SK-N-SH (cell line): ENCODE measurements around the gene PTPRD. TPM values are rescaled to one million over a fixed set of nuclear protein-coding genes. Genes with fewer than 3 reads are reported as not detected.

Experiments used
- CTCF ChIA-PET: fragments of 300-600, 350-600 bp; formaldehyde crosslinking; extraction: SDS; loops from one replicate; lab custom pipeline; 2021; lab: Yijun Ruan, JAX
- POLR2A ChIA-PET: fragments of 350-600 bp; sonication (Branson Sonifier 250); formaldehyde crosslinking; extraction: SDS; loops from one replicate; lab custom pipeline; 2020; ENCODE audit warnings: antibody characterized with exemption, inconsistent platforms; lab: Yijun Ruan, JAX
- DNase-seq: peaks from one replicate; pipeline ENCODE4 v3.0.0; 2012
- H2AFZ ChIP-seq: fragments of 200-600 bp; sonication (generic); 2 replicates; pipeline ENCODE4 v1.8.1; 2016; ENCODE audit warnings: antibody characterized with exemption, mild to moderate bottlenecking, low read depth
- H3F3A ChIP-seq: fragments of 200-600 bp; sonication (generic); replicated peaks from 2 replicates; pipeline ENCODE3; 2016; ENCODE audit warnings: antibody characterized with exemption, mild to moderate bottlenecking; ENCODE audit not compliant: insufficient read depth
- H3K27ac ChIP-seq, 2 experiments: fragments of 200-500 bp in 1 of 2; fragments of 200-600 bp in 1 of 2; sonication (Bioruptor generic) in 1 of 2; sonication (generic), shearing (Covaris generic) in 1 of 2; 2 replicates each; pipeline versions ENCODE4 v1.5.1 to v1.6.1; 2014 to 2016; ENCODE audit warnings: low read depth in 2 of 2, inconsistent platforms in 1 of 2, low read length in 1 of 2, mild to moderate bottlenecking in 1 of 2, mixed read lengths in 1 of 2
- H3K27me3 ChIP-seq: fragments of 200-600 bp; sonication (generic), shearing (Covaris generic); 2 replicates; pipeline ENCODE4 v1.6.1; 2016; ENCODE audit warnings: mixed run types; ENCODE audit not compliant: insufficient read depth
- H3K36me3 ChIP-seq, 2 experiments: fragments of 200-500 bp in 1 of 2; fragments of 200-600 bp in 1 of 2; sonication (Bioruptor generic) in 1 of 2; sonication (generic) in 1 of 2; replicated peaks in 1 of 2; 2 replicates each; pipeline versions ENCODE3 to v1.5.1; 2014 to 2016; ENCODE audit warnings: low read length in 1 of 2, mild to moderate bottlenecking in 1 of 2; ENCODE audit not compliant: insufficient read depth in 2 of 2, control insufficient read depth in 1 of 2
- H3K4me1 ChIP-seq, 2 experiments: fragments of 200-500 bp in 1 of 2; fragments of 200-600 bp in 1 of 2; sonication (Bioruptor generic) in 1 of 2; sonication (generic), shearing (Covaris generic) in 1 of 2; 2 replicates each; pipeline versions ENCODE4 v1.5.1 to v1.6.1; 2014 to 2016; ENCODE audit warnings: low read depth in 1 of 2, low read length in 1 of 2, mixed run types in 1 of 2; ENCODE audit not compliant: insufficient read depth in 2 of 2, control insufficient read depth in 1 of 2
- H3K4me2 ChIP-seq: fragments of 200-600 bp; sonication (generic), shearing (Covaris generic); 2 replicates; pipeline ENCODE4 v1.6.1; 2017; ENCODE audit warnings: mixed run types
- H3K4me3 ChIP-seq, 2 experiments: fragments of 200-500 bp in 1 of 2; fragments of 200-600 bp in 1 of 2; sonication (Bioruptor generic) in 1 of 2; sonication (generic), shearing (Covaris generic) in 1 of 2; 2 replicates each; pipeline versions ENCODE4 v1.5.1 to v1.8.1; 2014 to 2016; ENCODE audit warnings: low read depth in 2 of 2, inconsistent platforms in 1 of 2, low read length in 1 of 2, mild to moderate bottlenecking in 1 of 2, mixed read lengths in 1 of 2, moderate library complexity in 1 of 2
- H3K79me2 ChIP-seq: fragments of 200-600 bp; sonication (generic); 2 replicates; pipeline ENCODE4 v1.8.1; 2017; ENCODE audit warnings: mild to moderate bottlenecking; ENCODE audit not compliant: insufficient read depth
- H3K9ac ChIP-seq: fragments of 200-600 bp; sonication (generic); 2 replicates; pipeline ENCODE4 v1.6.1; 2017; ENCODE audit warnings: mixed run types
- H3K9me2 ChIP-seq: fragments of 200-600 bp; sonication (generic); 2 replicates; pipeline ENCODE4 v1.6.1; 2017; ENCODE audit warnings: mixed run types
- H3K9me3 ChIP-seq: fragments of 200-600 bp; sonication (generic); 2 replicates; pipeline ENCODE4 v1.6.1; 2017; ENCODE audit warnings: mixed run types, mild to moderate bottlenecking, moderate library complexity
- H4K20me1 ChIP-seq: fragments of 200-600 bp; sonication (generic); 2 replicates; pipeline ENCODE4 v1.6.1; 2017; ENCODE audit warnings: mild to moderate bottlenecking, mixed run types; ENCODE audit not compliant: insufficient read depth
- ELF1 ChIP-seq: IDR thresholded peaks from 2 replicates; pipeline ENCODE4 v1.4.0; 2012
- EZH2phosphoT487 ChIP-seq: fragments of 200-600 bp; sonication (generic); IDR thresholded peaks from 2 replicates; pipeline ENCODE4 v1.6.1; 2017; ENCODE audit warnings: low read depth, mixed run types, mild to moderate bottlenecking, antibody characterized with exemption, moderate library complexity, borderline replicate concordance
- FOSL2 ChIP-seq: IDR thresholded peaks from 2 replicates; pipeline ENCODE4 v1.4.0; 2012; ENCODE audit warnings: low read depth, mild to moderate bottlenecking, moderate library complexity, borderline replicate concordance
- FOXJ3 ChIP-seq: sonication (generic); formaldehyde crosslinking; IDR thresholded peaks from 2 replicates; pipeline ENCODE4 v1.5.1; 2020; ENCODE audit warnings: mild to moderate bottlenecking, missing genetic modification reagents
- FOXM1 ChIP-seq: IDR thresholded peaks from 2 replicates; pipeline ENCODE4 v1.4.0; 2012; ENCODE audit warnings: low read depth, mild to moderate bottlenecking
- GABPA ChIP-seq: IDR thresholded peaks from 2 replicates; pipeline ENCODE4 v1.4.0; 2012; ENCODE audit warnings: low read depth, mild to moderate bottlenecking
- MXI1 ChIP-seq: IDR thresholded peaks from 2 replicates; pipeline ENCODE4 v1.6.1; 2012; ENCODE audit warnings: mild to moderate bottlenecking, low read depth, low read length, improper control_type of control experiment
- NFIC ChIP-seq: IDR thresholded peaks from 2 replicates; pipeline ENCODE4 v1.4.0; 2012; ENCODE audit warnings: borderline replicate concordance
- RCOR1 ChIP-seq: fragments of 150-350 bp; IDR thresholded peaks from 2 replicates; pipeline ENCODE4 v1.6.1; 2017; ENCODE audit warnings: antibody characterized with exemption, low read length
- RXRA ChIP-seq: IDR thresholded peaks from 2 replicates; pipeline ENCODE4 v1.4.0; 2012; ENCODE audit warnings: low read depth, mild to moderate bottlenecking, borderline replicate concordance
- TAF1 ChIP-seq: IDR thresholded peaks from 2 replicates; pipeline ENCODE4 v1.6.1; 2012; ENCODE audit warnings: low read depth, mild to moderate bottlenecking, low read length, moderate library complexity, borderline replicate concordance
- TCF12 ChIP-seq: IDR thresholded peaks from 2 replicates; pipeline ENCODE4 v1.4.0; 2012
- USF1 ChIP-seq: IDR thresholded peaks from 2 replicates; pipeline ENCODE4 v1.4.0; 2012; ENCODE audit warnings: low read depth, borderline replicate concordance
- USF2 ChIP-seq: fragments of 150-350 bp; IDR thresholded peaks from 2 replicates; pipeline ENCODE4 v1.6.1; 2017; ENCODE audit warnings: antibody characterized with exemption, low read length, low read depth, borderline replicate concordance
- YY1 ChIP-seq: IDR thresholded peaks from 2 replicates; pipeline ENCODE4 v1.4.0; 2012; ENCODE audit warnings: low read depth, mild to moderate bottlenecking
- ZBTB33 ChIP-seq: IDR thresholded peaks from 2 replicates; pipeline ENCODE4 v1.4.0; 2012; ENCODE audit warnings: low read depth, borderline replicate concordance
- WGBS: methylation state at CpG from one replicate; pipeline ENCODE4 v1.1.6; 2017; ENCODE audit warnings: low lambda C conversion rate; 5-methylcytosine and 5-hydroxymethylcytosine counted together
- polyA plus RNA-seq, 3 experiments: library from polyadenylated mRNA; depleted of rRNA; stranded (reverse); fragments of >200 nt; gene quantifications; 2 replicates each; pipeline ENCODE4 v1.2.3, GENCODE V29; 2012

Gene PTPRD
- polyA plus RNA-seq, 1 of the 3 experiments (the other 2 are of a cell fraction), result 0.15 TPM

- no peak overlapping the region for H3K4me2 ChIP-seq
- H3K4me3 ChIP-seq, result no peak overlapping the region
- no peaks in the 10 kb centered on the region for H3F3A ChIP-seq
- no peaks in the 10 kb centered on the region for H3K79me2 ChIP-seq
- CTCF ChIA-PET, result interaction anchor here (0.6 kb wide), 1 partner anchor 712 kb away, joined by 3 read pairs; no protein-coding TSS in a partner anchor
- no peaks in the 10 kb centered on the region for H3K36me3 ChIP-seq
- H3K27me3 ChIP-seq, result no peaks in the 10 kb centered on the region
- 34% methylated on average over 2 of the region's 2 CpGs for WGBS
- H3K27ac ChIP-seq, result no peak overlapping the region
- POLR2A ChIA-PET, result no interaction called here
- DNase-seq, result no peak
- no peak for TF ChIP-seq EZH2phosphoT487
- no peak for TF ChIP-seq FOXM1
- TF ChIP-seq TCF12, result no peak
- TF ChIP-seq NFIC, result no peak
- no peak for TF ChIP-seq GABPA
- no peak for TF ChIP-seq USF2
- no peak for TF ChIP-seq ZBTB33
- TF ChIP-seq FOXJ3, result no peak
- TF ChIP-seq RXRA, result no peak
- no peak for TF ChIP-seq MXI1
- no peak for TF ChIP-seq TAF1
- no peak for TF ChIP-seq FOSL2
- no peak for TF ChIP-seq RCOR1
- no peak for TF ChIP-seq USF1
- no peak for TF ChIP-seq YY1
- TF ChIP-seq ELF1, result no peak
- no peaks in the 10 kb centered on the region for H3K9me3 ChIP-seq
- no peak overlapping the region for H3K9ac ChIP-seq
- H4K20me1 ChIP-seq, result no peaks in the 10 kb centered on the region
- H3K9me2 ChIP-seq, result no peaks in the 10 kb centered on the region
- no peak overlapping the region for H2AFZ ChIP-seq
- no peaks in the 10 kb centered on the region; a peak in 1 of 4 replicates for H3K4me1 ChIP-seq
Measured at GRCh38 chr9:8826281-8826680, 1786.5 kb downstream of the PTPRD start.
